ENCODE measurements around the gene KNG1.
"Not testable (repeated sequence)": the region's sequence is repeated elsewhere in the genome, so short reads cannot be mapped to it uniquely, and the experiment has no call there.

Gene KNG1

DNA sequence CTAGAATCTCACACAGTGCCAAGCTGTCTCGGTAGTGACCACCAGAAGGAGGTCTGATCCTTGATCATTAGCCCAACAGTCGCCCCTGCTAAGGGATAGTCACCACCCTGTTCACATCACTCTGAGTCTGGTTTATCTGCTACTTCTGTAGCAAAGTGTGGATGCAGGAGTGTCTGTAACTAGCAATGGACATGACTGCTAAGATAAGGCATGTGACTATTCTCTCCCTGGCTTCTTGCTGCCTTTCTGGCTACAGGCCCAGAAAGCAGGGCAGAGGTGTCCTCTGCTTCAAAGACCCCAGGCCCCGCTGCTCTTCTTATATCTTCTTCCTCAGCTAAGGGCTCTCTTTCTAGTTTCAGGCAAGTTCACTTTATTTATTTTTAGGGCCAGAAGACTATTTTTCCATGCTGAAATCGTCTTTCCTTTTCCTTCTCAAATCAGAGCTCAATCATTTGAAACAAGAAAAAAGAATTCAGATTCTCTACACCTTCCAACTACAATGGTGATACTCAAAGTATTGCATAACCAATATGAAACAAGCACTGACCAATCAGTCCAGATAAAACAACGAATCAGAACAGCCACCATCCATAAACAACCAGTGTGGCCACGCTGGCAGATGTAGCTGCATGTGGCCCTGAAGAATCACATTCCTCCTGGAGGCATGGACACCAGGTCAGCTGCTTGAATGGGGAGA is 8.0 kb upstream of the KNG1 start:
- no peak for DNase-seq (ENCODE audit: low read depth in 2 of 2)

DNA sequence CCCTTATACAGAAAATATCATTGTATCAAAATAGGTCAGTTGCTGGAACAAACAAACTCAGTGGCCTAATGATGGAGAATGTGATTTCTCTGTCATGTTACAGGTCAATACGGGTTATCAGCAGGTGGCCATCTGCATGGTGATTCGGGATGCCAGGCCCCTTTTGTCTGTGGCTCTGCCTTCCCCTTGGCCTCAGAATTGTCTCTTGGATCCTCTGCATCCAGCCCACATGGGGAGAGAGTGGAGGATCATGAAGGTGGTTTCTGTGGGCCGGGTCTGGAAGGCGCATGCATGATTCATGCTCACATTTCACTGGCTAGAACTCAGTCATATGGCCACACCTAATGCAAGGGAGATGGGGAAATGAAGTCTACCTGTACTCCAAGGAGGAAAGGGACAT is 6.5 kb upstream of the KNG1 start:
- not testable (repeated sequence) for DNase-seq (ENCODE audit: low read depth in 2 of 2)

DNA sequence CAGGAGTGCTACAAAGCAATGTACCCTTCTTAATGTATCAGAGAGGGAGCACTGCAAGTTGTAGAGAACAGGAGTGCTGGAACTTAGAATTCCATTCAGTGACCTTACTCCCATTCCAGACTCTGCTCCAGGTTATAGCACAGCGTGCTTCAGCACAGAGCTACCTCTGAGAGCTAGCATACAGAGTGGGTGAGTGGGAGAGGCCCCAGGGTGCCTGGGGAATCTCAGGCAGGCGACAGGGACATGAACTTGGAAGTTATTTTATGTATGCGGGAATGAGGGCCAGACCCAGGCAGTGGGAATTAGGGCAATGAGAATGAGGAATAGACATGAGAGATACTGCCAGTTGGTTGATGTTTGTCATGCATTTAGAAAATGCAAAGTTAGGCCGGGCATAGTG is 3.7 kb upstream of the KNG1 start:
- no peak for DNase-seq (ENCODE audit: low read depth in 2 of 2)

DNA sequence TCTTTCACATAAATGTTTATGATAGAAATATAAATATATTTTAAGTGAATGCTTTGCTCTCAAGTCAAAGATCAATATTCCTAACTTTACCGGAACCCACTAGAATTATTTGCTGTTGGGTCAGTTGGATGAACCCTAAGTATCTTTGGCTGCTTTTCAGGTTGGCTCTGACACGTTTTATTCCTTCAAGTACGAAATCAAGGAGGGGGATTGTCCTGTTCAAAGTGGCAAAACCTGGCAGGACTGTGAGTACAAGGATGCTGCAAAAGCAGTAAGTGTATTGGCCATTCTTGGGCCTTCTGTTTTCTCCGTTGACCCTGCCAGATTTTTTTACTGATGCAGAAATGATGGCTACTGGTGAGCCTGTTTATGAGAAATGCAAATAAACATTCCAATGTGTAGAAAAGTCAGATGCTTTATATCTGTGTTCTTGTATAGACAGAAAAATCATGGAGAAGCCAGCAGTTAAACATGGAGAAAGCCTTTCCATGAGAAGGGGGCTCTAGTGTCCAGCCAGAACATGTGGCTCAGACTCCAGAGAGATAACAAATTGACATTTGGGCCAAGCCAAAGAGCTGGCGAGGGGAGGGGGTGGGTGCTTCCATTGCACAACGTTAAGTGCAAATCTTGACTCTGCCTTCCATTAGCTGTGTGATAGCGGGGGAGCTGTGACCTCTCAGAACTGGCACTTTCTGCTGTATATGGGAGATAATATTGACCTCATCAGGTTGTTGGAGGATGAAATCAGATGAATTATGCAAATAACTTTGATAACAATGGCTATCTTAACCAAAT is 3.0 kb downstream of the KNG1 start:
- no peak for DNase-seq (ENCODE audit: low read depth in 2 of 2)

DNA sequence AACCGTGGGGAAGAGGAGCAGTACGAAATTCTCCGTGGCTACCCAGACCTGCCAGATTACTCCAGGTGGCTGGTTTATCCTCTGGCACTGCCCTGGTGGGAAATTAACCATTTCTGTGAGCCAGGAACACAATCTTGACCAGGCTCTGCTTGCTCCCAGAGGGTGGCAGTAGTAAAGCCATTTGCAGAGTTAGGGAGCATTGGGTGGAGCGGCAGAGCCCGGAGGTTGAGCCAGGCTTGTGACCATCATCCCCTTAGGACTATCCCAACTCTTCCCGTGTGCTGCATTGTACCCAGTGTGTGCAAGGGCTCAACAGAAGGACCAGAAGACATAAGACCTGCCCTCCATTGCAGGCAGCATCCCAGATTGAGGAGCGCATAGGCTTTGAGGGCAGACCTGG is 5.3 kb downstream of the KNG1 start:
- DNase-seq (ENCODE audit: low read depth in 2 of 2), result no peak

DNA sequence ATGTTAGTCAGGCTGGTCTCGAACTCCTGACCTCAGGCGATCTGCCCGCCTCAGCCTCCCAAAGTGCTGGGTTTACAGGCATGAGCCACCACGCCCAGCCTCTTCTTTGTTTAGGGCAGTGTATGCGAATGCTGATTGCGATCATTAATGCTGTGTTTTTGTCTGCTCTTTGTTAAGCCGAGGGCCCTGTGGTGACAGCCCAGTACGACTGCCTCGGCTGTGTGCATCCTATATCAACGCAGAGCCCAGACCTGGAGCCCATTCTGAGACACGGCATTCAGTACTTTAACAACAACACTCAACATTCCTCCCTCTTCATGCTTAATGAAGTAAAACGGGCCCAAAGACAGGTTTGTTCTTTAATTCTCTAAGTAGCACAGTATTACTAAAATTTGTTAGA is 7.8 kb downstream of the KNG1 start:
- no peak for DNase-seq (ENCODE audit: low read depth in 2 of 2)

DNA sequence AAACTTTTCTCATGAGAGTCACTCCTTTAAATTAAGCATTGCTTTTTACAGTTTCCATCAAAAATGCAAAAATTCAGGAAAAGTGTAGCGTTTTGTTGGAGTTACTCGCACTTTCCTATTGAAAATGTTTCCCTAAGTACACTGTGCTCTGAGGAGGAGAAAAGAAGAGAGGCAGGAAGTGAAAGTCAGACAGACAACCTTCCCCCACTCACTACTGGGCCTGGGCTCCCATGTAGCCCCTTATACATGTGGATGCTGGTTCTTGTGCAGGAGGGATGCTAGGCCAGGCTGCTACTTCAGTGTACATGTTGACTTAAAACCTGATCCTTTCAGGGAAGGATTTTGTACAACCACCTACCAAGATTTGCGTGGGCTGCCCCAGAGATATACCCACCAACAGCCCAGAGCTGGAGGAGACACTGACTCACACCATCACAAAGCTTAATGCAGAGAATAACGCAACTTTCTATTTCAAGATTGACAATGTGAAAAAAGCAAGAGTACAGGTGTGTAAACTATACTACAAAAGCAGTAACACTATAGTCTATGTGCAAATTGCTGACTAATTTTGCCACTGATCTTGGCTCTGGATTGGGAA is 15.1 kb downstream of the KNG1 start:
- no peak for DNase-seq (ENCODE audit: low read depth in 2 of 2)

DNA sequence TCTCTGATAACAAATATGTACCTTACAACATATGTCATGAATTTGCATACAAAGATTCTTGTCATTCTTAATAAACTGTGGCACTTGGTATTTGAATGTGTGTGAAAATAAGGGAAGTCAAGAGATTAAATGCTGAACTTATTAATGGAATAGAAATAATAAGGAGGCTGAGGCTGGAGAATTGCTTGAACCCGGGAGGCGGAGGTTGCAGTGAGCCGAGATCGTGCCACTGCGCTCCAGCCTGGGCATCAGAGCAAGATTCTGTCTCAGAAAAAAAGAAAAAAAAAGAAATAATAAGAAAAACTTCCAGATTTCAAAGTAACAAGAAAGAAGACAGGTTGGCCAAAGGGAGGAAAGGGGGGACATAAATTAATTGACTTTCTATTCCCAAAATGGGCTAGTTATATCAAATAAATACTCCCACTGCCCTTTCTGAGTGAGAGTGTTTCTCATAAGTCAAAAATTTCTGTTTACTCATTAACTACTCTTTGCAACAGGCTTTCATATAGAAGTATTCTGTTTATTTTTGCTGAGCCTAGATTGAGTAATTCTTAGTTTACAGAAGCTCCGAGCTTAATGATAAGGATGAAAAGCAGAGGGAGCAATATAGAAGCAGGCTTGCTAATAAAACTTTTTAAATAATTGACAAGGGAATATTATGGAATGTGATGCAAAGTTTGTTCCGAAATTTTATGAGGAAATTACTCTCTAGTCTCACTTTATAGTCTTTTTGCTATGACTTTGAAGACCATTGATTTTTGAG is 25.6 kb downstream of the KNG1 start:
- no peak for DNase-seq (ENCODE audit: low read depth in 2 of 2)

DNA sequence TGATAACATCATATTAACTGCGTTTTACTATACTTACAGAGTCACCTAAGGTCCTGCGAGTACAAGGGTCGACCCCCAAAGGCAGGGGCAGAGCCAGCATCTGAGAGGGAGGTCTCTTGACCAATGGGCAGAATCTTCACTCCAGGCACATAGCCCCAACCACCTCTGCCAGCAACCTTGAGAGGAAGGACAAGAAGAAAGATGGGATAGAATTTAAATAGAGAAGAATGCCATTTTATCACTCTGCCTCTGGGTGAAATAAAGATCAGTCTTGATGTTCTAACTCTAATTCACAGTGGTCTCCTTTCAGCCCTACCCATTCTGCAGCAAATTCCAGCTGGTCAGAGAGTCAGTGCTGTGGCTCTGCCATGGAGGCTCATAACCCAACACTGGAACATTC is 26.5 kb downstream of the KNG1 start:
- no peak for DNase-seq (ENCODE audit: low read depth in 2 of 2)

DNA sequence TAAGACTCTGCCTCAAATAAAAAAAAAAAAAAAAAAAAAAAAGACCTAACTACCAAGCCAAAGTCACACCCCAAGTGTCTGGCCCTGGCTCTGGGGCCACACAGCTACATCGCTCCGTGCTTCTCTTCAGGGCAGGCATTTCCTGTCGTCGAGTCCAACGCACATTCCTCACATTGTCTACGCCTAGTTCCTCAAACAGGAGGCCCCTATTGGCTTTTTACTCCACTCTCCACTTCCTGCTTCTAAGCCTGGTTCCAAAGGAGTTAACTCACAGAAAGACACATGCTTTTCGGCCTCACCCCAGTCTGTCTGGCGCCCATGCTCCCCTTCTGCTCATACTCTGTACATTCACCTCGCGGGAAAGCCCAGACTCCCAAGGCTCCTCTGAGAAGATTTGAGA is 28.8 kb downstream of the KNG1 start:
- no peak for DNase-seq (ENCODE audit: low read depth in 2 of 2)

DNA sequence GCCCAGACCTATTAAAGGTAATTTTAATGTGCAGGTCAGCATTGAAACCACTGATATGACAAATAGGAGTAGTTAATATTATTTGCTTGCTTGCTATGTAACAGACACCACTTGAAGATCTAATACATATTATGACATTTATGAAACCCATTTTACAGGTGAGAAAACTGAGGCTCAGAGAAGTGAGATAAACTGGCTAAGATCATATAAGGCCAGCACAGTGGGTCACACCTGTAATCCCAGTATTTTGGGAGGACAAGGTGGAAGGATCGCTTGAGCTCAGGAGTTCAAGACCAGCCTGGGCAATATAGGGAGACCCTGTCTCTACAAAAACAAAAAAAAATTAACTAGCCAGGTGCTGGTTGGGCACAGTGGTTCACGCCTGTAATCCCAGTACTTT is 33.2 kb downstream of the KNG1 start:
- DNase-seq (ENCODE audit: low read depth in 2 of 2), result no peak

DNA sequence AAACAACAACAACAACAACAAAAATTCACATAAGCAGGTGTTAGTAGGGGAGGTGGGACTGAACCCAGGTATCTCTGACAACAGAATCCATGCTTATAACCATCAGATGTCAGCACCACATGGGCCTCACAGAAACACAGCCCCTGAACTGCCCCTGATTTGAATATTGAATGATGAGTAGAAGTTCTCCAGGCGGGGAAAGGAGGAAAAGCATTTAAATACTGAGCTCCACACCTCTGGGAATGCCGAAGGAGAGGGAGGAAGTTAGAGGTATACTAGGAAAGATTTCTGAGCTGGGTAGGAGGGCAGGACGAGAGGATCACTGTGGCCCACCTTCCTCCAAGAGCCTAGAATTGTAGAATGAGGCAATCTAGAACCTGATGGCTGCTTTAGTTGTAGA is 34.3 kb downstream of the KNG1 start:
- no peak for DNase-seq (ENCODE audit: low read depth in 2 of 2)

DNA sequence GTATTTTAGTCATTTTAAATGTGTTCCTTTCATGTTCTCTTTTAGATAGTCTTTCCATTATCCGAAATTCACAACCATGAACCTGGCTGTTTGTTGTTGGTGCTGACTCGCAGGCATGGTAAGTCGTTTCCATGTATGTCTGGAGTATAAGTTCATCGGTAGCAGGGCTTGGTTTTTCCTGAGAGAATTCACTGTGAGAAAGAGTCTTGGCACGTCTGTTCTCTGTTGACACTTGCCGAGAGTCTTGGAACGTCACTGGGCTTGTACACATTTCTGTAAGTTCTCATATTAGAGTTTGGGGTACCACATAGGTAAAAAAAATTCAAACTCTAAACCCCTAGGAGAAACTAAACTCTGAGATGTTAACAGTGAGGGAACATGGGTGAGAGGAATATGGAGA is 36.8 kb downstream of the KNG1 start:
- DNase-seq (ENCODE audit: low read depth in 2 of 2), result no peak

DNA sequence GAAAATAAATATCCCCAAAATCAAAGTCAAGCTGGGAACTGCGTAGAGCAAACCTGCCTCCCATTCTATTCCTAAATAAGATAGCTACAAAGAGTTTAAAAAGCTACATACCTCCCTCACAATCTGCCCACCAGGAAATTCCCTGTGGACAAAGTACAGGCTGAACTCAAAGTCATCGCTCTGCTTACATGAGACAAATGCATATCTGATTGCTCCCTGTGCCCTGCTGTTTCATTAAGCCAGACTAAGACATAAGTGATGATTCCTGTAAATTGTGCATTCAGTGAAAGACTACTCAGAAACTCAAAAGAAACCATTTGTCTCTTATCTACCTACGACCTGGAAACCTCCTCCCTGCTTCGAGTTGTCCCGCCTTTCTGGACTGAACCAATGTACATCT is 37.7 kb downstream of the KNG1 start:
- no peak for DNase-seq (ENCODE audit: low read depth in 2 of 2)

DNA sequence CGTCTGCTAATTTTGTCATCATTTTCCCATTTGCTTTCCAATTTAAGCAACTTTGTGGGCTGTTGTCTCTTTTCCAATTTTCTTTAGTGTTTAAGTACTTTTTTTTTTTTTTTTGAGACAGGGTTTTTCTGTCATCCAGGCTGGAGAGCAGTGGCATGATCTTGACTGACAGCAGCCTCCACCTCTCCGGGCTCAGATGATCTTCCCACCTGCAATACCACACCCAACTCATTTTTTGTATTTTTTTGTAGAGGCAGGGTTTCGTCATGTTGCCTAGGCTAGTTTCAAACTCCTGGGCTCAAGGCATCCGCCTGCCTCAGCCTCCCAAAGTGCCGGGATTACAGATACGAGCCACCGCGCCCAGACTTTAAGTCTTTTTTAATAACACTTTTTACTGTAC is 40.1 kb downstream of the KNG1 start:
- no peak for DNase-seq (ENCODE audit: low read depth in 2 of 2)

DNA sequence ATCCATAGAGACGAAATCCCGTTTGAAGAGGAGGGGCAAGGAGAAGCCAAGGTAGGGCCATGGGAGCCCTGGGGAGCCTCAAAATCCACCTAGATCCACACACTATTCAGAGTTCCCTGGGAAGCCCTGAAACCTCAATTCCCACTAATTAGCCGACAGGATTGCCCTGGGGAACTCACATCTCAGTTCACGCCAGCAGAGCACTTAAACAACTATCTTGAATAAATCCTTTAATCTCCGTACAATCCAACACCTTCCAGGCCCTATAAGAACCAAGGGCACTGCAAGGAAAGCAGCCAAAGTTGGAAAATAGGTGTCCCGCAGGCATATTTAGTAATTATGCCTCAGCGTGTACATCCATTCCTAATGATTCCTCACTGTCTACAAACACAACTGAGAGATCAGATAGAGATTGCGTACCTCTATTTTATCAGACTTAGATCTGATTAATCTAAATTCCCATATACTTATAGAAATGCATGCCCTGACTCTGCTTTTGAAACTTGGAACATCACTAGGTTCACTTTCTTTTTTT is 40.6 kb downstream of the KNG1 start:
- DNase-seq (ENCODE audit: low read depth in 2 of 2), result no peak

DNA sequence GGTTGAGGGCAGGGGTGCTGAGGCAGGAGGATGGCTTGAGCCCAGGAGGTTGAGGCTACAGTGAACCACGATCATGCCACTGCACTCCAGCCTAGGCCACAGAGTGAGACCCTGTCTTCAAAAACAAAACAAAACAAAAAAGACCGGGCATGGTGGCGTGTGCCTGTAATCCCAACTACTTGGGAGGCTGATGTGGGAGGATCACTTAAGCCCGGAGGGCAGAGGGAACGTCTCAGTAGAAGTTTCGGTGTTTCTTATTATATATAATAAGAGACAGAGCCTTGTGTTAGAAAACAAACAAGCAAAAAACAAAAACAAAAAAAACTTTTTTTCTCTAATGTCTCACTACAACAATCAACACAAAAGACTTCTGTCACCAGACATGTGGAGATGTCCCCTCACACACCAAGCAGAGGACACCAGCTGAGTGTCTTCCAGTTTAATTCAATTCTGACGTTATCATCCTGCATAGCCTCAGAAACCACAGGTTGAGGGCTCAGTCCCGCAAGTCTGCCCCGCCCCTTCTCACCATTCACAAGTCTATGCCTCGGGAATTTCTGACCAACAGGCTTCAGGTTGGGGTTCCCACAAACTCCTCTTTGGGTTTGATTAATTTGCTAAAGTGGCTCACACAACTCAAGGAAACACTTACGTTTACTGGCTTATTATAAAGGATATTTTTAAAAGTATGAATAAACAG is 42.2 kb downstream of the KNG1 start:
- no peak for DNase-seq (ENCODE audit: low read depth in 2 of 2)

DNA sequence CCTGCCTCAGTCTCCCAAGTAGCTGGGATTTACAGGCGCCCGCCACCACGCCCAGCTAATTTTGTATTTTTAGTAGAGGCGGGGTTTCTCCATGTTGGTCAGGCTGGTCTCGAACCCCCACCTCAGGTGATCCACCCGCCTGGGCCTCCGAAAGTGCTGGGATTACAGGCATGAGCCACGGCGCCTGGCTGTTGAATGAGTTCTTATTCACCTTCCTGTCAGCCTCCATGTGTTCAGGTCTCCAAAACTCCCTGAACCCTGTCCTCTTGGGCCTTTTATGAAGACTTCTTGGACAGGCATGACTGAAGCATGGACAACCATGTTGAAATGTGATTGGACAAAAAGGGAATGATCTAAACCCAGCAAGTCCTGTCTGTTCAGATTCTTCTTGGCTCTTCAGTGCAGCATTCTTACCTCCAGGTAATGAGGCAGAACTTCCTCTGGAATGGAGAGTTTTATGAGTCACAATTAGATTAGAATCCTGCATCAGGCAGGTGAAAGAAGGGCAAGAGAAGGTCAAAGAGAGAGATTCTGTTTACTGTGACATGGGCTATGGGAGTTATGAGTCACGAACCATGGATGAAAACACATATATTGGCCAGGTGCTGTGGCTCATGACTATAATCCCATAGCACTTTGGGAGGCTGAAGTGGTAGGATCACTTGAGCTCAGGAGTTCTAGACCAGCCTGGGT is 43.1 kb downstream of the KNG1 start:
- DNase-seq (ENCODE audit: low read depth in 2 of 2), result no peak

DNA sequence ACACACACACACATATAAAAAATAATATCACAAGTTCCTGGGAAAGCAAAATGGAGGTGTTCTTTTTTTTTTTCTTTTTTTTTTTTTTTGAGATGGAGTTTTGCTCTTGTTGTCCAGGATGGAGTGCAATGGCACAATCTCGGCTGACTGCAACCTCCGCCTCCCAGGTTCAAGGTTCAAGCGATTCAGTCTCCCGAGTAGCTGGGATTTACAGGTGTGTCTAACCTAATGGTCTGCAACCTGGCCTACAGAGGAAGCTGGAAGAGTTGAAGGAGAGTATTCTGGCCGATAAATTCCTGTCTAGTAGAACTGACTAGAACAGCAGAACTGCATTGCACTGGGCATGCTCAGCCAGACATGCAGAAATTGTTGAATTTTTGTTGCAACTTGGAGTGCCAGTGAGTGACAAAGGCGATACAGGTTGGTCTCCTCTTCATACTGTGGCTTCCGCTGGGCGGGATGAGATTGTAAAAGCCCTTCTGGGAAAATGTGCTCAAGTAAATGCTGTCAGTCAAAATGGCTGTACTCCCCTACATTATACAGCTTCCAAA is 43.8 kb downstream of the KNG1 start:
- DNase-seq (ENCODE audit: low read depth in 2 of 2), result no peak

DNA sequence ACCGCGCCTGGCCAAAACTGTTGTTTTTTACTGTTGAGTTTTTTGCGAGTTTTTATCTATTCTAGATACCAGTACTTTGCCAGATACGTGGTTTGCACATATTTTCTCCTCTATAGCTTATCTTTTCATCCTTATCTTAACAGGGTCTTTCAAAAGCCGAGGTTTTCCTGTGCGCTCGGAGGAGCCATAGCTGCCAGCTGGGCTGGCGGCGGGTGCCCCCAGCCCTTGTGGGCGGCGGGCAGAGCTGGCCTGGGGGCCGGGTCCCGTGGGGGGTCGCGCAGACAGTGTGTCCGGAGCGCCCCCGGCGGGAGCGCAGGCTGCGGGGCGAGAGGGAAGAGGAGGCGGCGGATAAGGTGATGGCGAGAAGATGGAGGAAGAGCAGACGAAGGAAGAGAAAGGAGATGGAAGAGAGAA is 55.1 kb downstream of the KNG1 start:
- DNase-seq (ENCODE audit: low read depth in 2 of 2), result no peak
